ENCODE results near the gene HSPB6.

HSPB6 gene

DNA sequence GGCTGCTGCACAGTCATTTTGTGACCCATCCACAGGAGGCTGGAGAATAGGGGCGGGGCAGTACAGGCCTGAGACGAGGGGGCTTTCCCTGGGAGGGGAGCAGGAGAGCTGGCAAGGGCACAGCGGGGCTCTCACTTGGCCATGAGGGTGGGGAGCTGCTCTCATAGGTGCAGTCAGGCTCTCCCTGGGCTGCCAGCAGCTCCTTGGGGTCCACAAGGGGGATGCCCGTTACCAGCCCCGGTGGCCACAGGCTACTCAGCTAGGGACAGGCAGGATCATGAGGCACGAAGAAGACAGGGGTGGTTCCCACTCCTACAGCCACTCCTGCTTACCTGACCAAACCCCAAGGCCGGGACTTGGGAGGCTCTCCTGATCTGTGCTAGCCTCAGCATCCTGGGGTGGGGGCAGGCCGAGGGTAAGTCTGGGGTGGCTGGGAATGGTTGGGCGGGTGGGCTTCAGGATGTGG, 35.0 kb upstream of the HSPB6 start:
- H3K9me2 ChIP-seq (replicated peaks; ENCODE audit: control insufficient read depth, low read length) = no peaks in the 10 kb centered on the region
- no peaks in the 10 kb centered on the region for H3K36me3 ChIP-seq (ENCODE audit: control insufficient read depth, low read length)
- no peaks in the 10 kb centered on the region for H3K9me3 ChIP-seq (ENCODE audit: control insufficient read depth, insufficient read depth, low read length)
- peaks cover 7% of the 10 kb centered on the region; the same call in 1 of the 2 replicates for H3K27me3 ChIP-seq (ENCODE audit: control insufficient read depth, low read length)
- no peaks in the 10 kb centered on the region for H3K79me2 ChIP-seq (ENCODE audit: control insufficient read depth, low read length)
- no peak overlapping the region for H3K4me2 ChIP-seq (ENCODE audit: low read length)
- H3K4me3 ChIP-seq (ENCODE audit: low read length) = no peak overlapping the region
- no peaks in the 10 kb centered on the region for H4K20me1 ChIP-seq (ENCODE audit: control insufficient read depth, insufficient read depth, low read depth, low read length)
- TF ChIP-seq, protein P1, sequence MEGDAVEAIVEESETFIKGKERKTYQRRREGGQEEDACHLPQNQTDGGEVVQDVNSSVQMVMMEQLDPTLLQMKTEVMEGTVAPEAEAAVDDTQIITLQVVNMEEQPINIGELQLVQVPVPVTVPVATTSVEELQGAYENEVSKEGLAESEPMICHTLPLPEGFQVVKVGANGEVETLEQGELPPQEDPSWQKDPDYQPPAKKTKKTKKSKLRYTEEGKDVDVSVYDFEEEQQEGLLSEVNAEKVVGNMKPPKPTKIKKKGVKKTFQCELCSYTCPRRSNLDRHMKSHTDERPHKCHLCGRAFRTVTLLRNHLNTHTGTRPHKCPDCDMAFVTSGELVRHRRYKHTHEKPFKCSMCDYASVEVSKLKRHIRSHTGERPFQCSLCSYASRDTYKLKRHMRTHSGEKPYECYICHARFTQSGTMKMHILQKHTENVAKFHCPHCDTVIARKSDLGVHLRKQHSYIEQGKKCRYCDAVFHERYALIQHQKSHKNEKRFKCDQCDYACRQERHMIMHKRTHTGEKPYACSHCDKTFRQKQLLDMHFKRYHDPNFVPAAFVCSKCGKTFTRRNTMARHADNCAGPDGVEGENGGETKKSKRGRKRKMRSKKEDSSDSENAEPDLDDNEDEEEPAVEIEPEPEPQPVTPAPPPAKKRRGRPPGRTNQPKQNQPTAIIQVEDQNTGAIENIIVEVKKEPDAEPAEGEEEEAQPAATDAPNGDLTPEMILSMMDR (IDR thresholded peaks at IDR 0.05; ENCODE audit: low read depth, low read length, poor library complexity, severe bottlenecking) = no peak
- TF ChIP-seq EZH2phosphoT487 (IDR thresholded peaks at IDR 0.05; ENCODE audit: borderline replicate concordance, low read length) = no peak
- H3K27ac ChIP-seq (ENCODE audit: low read depth, low read length) = no peak overlapping the region
- no peaks in the 10 kb centered on the region for H3K4me1 ChIP-seq (ENCODE audit: control insufficient read depth, low read length)
- no peaks in the 10 kb centered on the region for H3F3A ChIP-seq (ENCODE audit: control insufficient read depth, insufficient read depth)

DNA sequence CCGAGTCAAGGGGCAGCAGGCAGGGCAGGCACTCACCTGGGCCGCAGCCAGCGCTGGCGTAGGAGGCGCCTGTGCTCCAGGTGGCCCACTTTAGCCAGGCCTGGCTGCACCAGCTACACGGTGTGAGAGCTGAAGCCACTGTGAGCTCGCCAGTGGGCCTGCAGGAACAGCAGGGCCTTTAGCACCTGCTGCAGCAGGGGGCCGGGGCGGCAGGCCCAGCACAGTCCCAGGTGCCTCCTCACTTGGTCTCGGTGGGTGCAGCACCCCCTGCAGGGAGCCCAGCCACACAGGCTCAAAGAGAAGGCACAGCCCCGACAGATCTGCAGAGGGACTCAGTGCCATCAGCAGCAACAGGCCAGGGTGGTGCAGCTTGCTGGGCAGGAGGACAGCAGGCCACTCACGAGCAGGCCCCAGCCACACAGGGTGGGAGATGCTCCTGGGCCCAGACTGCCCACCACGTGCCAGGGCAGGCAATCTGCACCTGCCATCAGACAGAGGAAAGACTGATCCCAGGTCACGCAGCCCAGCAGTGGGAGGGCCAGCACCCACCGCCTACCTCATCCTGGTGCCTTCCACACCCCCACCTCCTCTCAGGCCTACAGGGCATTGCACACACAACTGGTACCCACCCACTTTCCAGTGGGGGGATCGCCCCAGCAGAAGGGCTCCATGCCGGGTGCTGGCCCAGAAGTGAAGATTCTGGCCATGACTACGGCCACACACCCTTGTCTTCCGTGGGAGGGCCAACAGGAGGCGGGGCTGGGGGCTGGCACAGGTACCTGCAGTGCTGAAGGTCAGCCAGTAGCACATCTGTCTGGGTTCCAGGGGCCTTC, 34.4 kb upstream of the HSPB6 start:
- 0 out of 2 replicates have a peak, but pooled peaks cover 2% of the 10 kb centered on the region for H3K27me3 ChIP-seq (ENCODE audit: control insufficient read depth, low read length)
- no peak overlapping the region for H3K4me2 ChIP-seq (ENCODE audit: low read length)
- no peaks in the 10 kb centered on the region for H3K4me1 ChIP-seq (ENCODE audit: control insufficient read depth, low read length)
- H3K36me3 ChIP-seq (ENCODE audit: control insufficient read depth, low read length) = no peaks in the 10 kb centered on the region
- no peaks in the 10 kb centered on the region for H3K9me2 ChIP-seq (replicated peaks; ENCODE audit: control insufficient read depth, low read length)
- no peaks in the 10 kb centered on the region for H3F3A ChIP-seq (ENCODE audit: control insufficient read depth, insufficient read depth)
- no peak overlapping the region for H3K27ac ChIP-seq (ENCODE audit: low read depth, low read length)
- TF ChIP-seq, protein P1 (IDR thresholded peaks at IDR 0.05; ENCODE audit: low read depth, low read length, poor library complexity, severe bottlenecking) = peak; percentile 64
- no peak for TF ChIP-seq EZH2phosphoT487 (IDR thresholded peaks at IDR 0.05; ENCODE audit: borderline replicate concordance, low read length)
- H3K4me3 ChIP-seq (ENCODE audit: low read length) = no peak overlapping the region
- H4K20me1 ChIP-seq (ENCODE audit: control insufficient read depth, insufficient read depth, low read depth, low read length) = no peaks in the 10 kb centered on the region
- H3K79me2 ChIP-seq (ENCODE audit: control insufficient read depth, low read length) = no peaks in the 10 kb centered on the region
- no peaks in the 10 kb centered on the region for H3K9me3 ChIP-seq (ENCODE audit: control insufficient read depth, insufficient read depth, low read length)

DNA sequence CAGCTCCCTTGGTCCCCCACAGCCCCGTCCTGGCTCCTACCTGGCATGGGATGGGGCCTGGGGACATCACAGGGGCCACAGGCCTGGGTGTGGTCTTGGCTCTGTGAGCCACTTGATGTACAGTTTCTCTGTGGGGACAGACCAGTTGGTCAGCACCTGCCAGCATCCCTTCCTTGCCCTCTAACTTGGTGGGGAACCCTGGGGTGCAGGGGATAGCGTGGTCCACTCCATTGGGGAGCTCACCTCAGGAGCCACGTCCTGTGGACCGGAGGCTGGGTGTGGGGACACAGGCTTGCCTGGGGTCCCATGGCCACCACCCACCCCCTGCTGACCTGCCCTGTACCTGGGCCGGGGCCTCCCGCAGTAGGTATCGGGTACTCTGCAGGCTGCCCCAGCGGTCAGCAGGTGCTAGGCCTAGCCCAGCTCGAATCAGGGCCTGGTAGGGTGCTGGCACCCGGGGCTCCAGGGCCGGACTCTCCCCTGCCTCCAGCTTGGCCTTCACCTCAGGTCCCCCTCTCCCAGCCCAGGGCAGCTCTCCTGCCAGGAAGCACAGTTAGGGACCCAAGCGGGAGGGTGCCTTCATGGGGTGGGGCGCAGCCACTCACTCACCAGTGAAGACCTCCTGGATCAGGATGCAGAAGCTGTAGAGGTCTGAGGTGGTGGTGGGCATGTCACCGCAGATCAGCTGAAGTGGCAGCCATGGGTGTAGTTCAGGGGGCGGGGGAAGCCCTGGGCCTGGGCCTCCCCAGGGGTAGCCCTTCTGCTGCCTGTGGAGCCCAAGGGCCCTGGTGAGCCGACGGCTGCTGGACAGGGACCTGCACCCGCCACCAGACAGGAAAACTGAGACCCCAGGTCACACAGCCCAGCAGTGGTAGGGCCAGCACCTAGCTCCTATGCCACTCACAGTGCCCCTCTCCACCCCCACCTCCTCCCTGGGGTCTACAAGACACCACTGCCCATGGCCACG, 33.4 kb upstream of the HSPB6 start:
- Histone ChIP-seq H4K20me1 (ENCODE audit: control insufficient read depth, insufficient read depth, low read depth, low read length) (no peaks in the 10 kb centered on the region), H3K4me2 (ENCODE audit: low read length) (no peak overlapping the region), H3K79me2 (ENCODE audit: control insufficient read depth, low read length) (no peaks in the 10 kb centered on the region), H3K4me3 (ENCODE audit: low read length) (no peak overlapping the region), H3K36me3 (ENCODE audit: control insufficient read depth, low read length) (no peaks in the 10 kb centered on the region), H3F3A (ENCODE audit: control insufficient read depth, insufficient read depth) (no peaks in the 10 kb centered on the region), H3K27me3 (ENCODE audit: control insufficient read depth, low read length) (no peaks in the 10 kb centered on the region), H3K4me1 (ENCODE audit: control insufficient read depth, low read length) (no peaks in the 10 kb centered on the region), H3K27ac (ENCODE audit: low read depth, low read length) (no peak overlapping the region), H3K9me2 (replicated peaks; ENCODE audit: control insufficient read depth, low read length) (no peaks in the 10 kb centered on the region), H3K9me3 (ENCODE audit: control insufficient read depth, insufficient read depth, low read length) (no peaks in the 10 kb centered on the region)
- TF ChIP-seq EZH2phosphoT487 (IDR thresholded peaks at IDR 0.05; ENCODE audit: borderline replicate concordance, low read length) = no peak
- TF ChIP-seq, protein P1 (IDR thresholded peaks at IDR 0.05; ENCODE audit: low read depth, low read length, poor library complexity, severe bottlenecking) = no peak

Data from DOHH2 (cell line).